Thyroid gland (tissue), 4 donors: Measurements from ENCODE around the gene TKTL1.
"Not testable (repeated sequence)": the region's sequence is repeated elsewhere in the genome, so short reads cannot be mapped to it uniquely, and the experiment has no call there.

Source experiments
- POLR2A ChIP-seq, 2 donors: fragments of 450-650 bp; IDR thresholded peaks; one replicate each; pipeline ENCODE4 v1.6.1; 2017; ENCODE audit warnings: antibody characterized with exemption in 2 of 2, mild to moderate bottlenecking in 2 of 2, moderate library complexity in 1 of 2
- TF ChIP-seq, protein P1 (sequence below), 6 experiments: fragments of 200-600 bp in 3 of 6; fragments of 450-650 bp in 3 of 6; sonication (generic) in 3 of 6; IDR thresholded peaks; one replicate each; pipeline ENCODE4 v1.5.1; 2016 to 2019; ENCODE audit warnings: antibody characterized with exemption in 6 of 6, mild to moderate bottlenecking in 2 of 6, inconsistent platforms in 1 of 6, moderate library complexity in 1 of 6

DNA sequence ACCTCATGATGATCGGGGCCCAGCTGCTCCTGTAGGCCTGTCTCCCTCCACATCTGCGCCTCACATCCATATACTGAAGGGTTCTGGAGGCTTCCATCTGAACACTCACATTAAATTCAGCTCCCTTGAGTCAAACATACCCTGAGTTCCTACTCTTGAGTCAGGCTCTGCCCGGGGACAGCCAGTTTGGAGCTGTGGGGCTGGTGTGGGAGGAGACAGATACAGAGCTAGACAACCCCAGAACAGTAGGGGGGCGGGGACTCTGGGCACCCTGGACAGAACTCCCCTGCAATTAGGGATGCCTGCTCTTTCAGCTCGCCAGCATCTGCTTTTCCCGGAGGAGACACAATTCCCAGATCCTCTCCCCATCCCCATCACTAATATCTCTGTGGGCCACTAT, 32.5 kb upstream of the TKTL1 start:
- not testable (repeated sequence) for TF ChIP-seq POLR2A (IDR thresholded peaks at IDR 0.05)
- TF ChIP-seq, protein P1, sequence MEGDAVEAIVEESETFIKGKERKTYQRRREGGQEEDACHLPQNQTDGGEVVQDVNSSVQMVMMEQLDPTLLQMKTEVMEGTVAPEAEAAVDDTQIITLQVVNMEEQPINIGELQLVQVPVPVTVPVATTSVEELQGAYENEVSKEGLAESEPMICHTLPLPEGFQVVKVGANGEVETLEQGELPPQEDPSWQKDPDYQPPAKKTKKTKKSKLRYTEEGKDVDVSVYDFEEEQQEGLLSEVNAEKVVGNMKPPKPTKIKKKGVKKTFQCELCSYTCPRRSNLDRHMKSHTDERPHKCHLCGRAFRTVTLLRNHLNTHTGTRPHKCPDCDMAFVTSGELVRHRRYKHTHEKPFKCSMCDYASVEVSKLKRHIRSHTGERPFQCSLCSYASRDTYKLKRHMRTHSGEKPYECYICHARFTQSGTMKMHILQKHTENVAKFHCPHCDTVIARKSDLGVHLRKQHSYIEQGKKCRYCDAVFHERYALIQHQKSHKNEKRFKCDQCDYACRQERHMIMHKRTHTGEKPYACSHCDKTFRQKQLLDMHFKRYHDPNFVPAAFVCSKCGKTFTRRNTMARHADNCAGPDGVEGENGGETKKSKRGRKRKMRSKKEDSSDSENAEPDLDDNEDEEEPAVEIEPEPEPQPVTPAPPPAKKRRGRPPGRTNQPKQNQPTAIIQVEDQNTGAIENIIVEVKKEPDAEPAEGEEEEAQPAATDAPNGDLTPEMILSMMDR (IDR thresholded peaks at IDR 0.05): not testable (repeated sequence)
